Ovary (tissue), 9 donors: ENCODE data around the gene CCND1. TPM values are rescaled to one million over a fixed set of nuclear protein-coding genes. Genes with fewer than 3 reads are reported as not detected.

ENCODE experiments used
- DNase-seq, 5 donors: peaks; one replicate each; pipeline ENCODE4 v3.0.0-alpha.2; 2019 to 2020
- H3K27ac ChIP-seq, 2 donors: fragments of 200-600 bp; one replicate each; pipeline versions ENCODE4 v1.5.1 to v1.8.0; 2019 to 2022
- H3K27me3 ChIP-seq: fragments of 200-600 bp; one replicate; pipeline ENCODE4 v1.8.0; 2022
- H3K36me3 ChIP-seq: fragments of 200-600 bp; sonication (generic); one replicate; pipeline ENCODE4 v1.5.1; 2019
- H3K4me1 ChIP-seq: one replicate; pipeline ENCODE4 v1.8.1; 2013; ENCODE audit warnings: mild to moderate bottlenecking, moderate library complexity; ENCODE audit not compliant: insufficient read depth
- H3K4me3 ChIP-seq: fragments of 200-600 bp; sonication (generic); one replicate; pipeline ENCODE4 v1.5.1; 2017
- H3K9me3 ChIP-seq, 2 donors: fragments of 200-600 bp in 1 of 2; sonication (generic) in 1 of 2; one replicate each; pipeline versions ENCODE4 v1.5.1 to v1.8.1; 2013 to 2019; ENCODE audit warnings: mild to moderate bottlenecking in 1 of 2, moderate library complexity in 1 of 2
- EP300 ChIP-seq: sonication (generic); formaldehyde crosslinking; IDR thresholded peaks from one replicate; pipeline ENCODE4 v1.6.1; 2017; ENCODE audit warnings: antibody characterized with exemption
- POLR2A ChIP-seq: fragments of 450-650 bp; IDR thresholded peaks from one replicate; pipeline ENCODE4 v1.6.1; 2017; ENCODE audit warnings: antibody characterized with exemption, mild to moderate bottlenecking, moderate library complexity
- WGBS, 3 donors: extraction: QIAGEN DNeasy Blood & Tissue Kit in 1 of 3; methylation state at CpG; one replicate each; pipeline versions ENCODE4 v1.1.5 to v1.1.7; 2013 to 2017; 5-methylcytosine and 5-hydroxymethylcytosine counted together
- intact Hi-C, 4 donors: fragments of 100-400 bp; cut with DNase I; formaldehyde crosslinking; loops; one replicate each; pipeline versions ENCODE4 v1.11.0 to v1.15.1; 2022 to 2023
- polyA plus RNA-seq, 2 donors: library from polyadenylated mRNA; stranded (reverse); fragments of 200-250 nt in 1 of 2; fragments of 350-450 nt in 1 of 2; fragmentation: Illumina TruSeq in 1 of 2; extraction: RNeasy Lipid Tissue Mini Kit (QIAGEN cat#74804) in 1 of 2; gene quantifications; one replicate each; pipeline ENCODE4 v1.2.3, GENCODE V29; 2013 to 2014
- total RNA-seq, 7 donors: library from RNA; depleted of rRNA in 2 of 7; stranded (reverse); fragments of >200 nt in 2 of 7; fragmentation: NEBNext Ultra II Directional in 3 of 7; extraction: Animal tissue kit (Norgen Biotek cat#: 25700) in 3 of 7; gene quantifications; one replicate each; pipeline versions ENCODE4 v1.1.0 to v1.2.4, GENCODE V29; 2016 to 2023
- TF ChIP-seq, protein P1 (sequence below), 3 donors: fragments of 450-650 bp in 2 of 3; fragments of 200-600 bp in 1 of 3; IDR thresholded peaks; one replicate each; pipeline versions ENCODE4 v1.5.1 to v1.8.0; 2016 to 2022; ENCODE audit warnings: antibody characterized with exemption in 3 of 3, mild to moderate bottlenecking in 1 of 3
- donor health status: DM: no; HTN: no; CAD: no; lungs with moderate emphysema.
- donor health status: DM: no; HTN: no; CAD: no.
- donor health status: Bipolar disorder and iron deficiency.
- donor health status: DM: yes; HTN: yes; CAD: no.
- donor health status: DM: no; HTN: no; CAD: no.
- donor health status: DM: yes; HTN: yes; CAD: no.

CCND1 gene
- total and polyA plus RNA-seq, 9 donors, result 3.4 to 58.9 (median 19.2) TPM

GRCh38 chr11:69601011-69601975 is 39.7 kb upstream of the CCND1 start:
- Histone ChIP-seq H3K4me3 (no peak overlapping the region), H3K36me3 (no peaks in the 10 kb centered on the region), H3K9me3 (no peaks in the 10 kb centered on the region), H3K27ac (no peak overlapping the region), H3K4me1 (no peaks in the 10 kb centered on the region), H3K27me3 (no peaks in the 10 kb centered on the region)
- TF ChIP-seq, protein P1, sequence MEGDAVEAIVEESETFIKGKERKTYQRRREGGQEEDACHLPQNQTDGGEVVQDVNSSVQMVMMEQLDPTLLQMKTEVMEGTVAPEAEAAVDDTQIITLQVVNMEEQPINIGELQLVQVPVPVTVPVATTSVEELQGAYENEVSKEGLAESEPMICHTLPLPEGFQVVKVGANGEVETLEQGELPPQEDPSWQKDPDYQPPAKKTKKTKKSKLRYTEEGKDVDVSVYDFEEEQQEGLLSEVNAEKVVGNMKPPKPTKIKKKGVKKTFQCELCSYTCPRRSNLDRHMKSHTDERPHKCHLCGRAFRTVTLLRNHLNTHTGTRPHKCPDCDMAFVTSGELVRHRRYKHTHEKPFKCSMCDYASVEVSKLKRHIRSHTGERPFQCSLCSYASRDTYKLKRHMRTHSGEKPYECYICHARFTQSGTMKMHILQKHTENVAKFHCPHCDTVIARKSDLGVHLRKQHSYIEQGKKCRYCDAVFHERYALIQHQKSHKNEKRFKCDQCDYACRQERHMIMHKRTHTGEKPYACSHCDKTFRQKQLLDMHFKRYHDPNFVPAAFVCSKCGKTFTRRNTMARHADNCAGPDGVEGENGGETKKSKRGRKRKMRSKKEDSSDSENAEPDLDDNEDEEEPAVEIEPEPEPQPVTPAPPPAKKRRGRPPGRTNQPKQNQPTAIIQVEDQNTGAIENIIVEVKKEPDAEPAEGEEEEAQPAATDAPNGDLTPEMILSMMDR (IDR thresholded peaks at IDR 0.05), result no peak
- TF ChIP-seq EP300, result no peak
- no peak for TF ChIP-seq POLR2A
- DNase-seq, result no peak
- WGBS, 3 donors, result 86 to 93% (median 86%) methylated on average over 12 of the region's 12 CpGs
- intact Hi-C loops, result no loop called here

DNA sequence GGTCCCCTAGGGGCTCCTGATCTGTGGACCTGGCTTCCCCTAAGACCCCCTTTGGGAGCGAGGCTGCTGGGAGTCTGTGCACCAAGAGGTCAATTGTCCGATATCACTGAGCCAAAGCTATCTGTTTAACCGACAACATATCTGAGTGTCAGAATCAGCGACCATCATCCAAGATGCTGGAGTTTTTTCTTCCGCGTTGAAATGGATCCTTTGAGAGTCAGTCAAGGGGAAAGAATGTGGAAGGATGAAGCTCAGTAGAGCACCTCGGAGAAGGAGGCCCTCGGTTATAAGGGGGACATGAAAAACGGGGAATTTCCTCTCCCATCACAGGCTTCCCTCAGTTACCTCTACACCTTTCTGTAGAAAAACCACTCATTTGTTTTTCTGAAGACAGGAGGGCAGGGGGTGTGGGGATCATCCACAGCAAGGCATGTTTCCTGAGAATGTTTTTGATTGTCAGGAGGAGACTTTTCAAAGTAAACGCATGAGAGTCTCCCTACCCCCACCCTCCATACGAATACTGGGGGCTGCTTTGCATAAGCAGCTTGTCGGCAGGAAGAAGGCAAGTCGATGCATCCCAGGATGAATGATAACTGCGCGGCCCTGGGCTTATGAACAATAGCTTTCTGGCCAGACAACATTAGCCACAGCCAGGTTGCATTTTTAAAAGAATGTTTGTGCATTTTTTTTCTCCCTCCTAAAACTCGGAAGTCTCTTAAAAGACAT is 37.7 kb upstream of the CCND1 start:
- no peaks in the 10 kb centered on the region for H3K36me3 ChIP-seq
- no peaks in the 10 kb centered on the region for H3K4me1 ChIP-seq
- DNase-seq, result no peak
- no peaks in the 10 kb centered on the region for H3K9me3 ChIP-seq
- 28 to 39% (median 37%) methylated on average over 16 of the region's 16 CpGs for WGBS, 3 donors
- H3K27ac ChIP-seq, result no peak overlapping the region
- TF ChIP-seq EP300, result no peak
- TF ChIP-seq POLR2A, result no peak
- TF ChIP-seq, protein P1 (IDR thresholded peaks at IDR 0.05), result no peak
- H3K27me3 ChIP-seq, result no peaks in the 10 kb centered on the region
- H3K4me3 ChIP-seq, result no peak overlapping the region
- intact Hi-C loops, result no loop called here

- 50 to 71% (median 60%) methylated on average over 7 of the region's 7 CpGs for WGBS, 3 donors
- H3K27me3 ChIP-seq, result no peaks in the 10 kb centered on the region
- no peak overlapping the region for H3K4me3 ChIP-seq
- no peaks in the 10 kb centered on the region for H3K9me3 ChIP-seq
- H3K27ac ChIP-seq, result no peak overlapping the region
- TF ChIP-seq, protein P1 (IDR thresholded peaks at IDR 0.05), result no peak
- no peak for TF ChIP-seq POLR2A
- TF ChIP-seq EP300, result no peak
- intact Hi-C loops, result no loop called here
- DNase-seq, result no peak
- no peaks in the 10 kb centered on the region for H3K4me1 ChIP-seq
- no peaks in the 10 kb centered on the region for H3K36me3 ChIP-seq
These were observed 36.9 kb upstream of the CCND1 start for GRCh38 chr11:69604055-69604454.

DNA sequence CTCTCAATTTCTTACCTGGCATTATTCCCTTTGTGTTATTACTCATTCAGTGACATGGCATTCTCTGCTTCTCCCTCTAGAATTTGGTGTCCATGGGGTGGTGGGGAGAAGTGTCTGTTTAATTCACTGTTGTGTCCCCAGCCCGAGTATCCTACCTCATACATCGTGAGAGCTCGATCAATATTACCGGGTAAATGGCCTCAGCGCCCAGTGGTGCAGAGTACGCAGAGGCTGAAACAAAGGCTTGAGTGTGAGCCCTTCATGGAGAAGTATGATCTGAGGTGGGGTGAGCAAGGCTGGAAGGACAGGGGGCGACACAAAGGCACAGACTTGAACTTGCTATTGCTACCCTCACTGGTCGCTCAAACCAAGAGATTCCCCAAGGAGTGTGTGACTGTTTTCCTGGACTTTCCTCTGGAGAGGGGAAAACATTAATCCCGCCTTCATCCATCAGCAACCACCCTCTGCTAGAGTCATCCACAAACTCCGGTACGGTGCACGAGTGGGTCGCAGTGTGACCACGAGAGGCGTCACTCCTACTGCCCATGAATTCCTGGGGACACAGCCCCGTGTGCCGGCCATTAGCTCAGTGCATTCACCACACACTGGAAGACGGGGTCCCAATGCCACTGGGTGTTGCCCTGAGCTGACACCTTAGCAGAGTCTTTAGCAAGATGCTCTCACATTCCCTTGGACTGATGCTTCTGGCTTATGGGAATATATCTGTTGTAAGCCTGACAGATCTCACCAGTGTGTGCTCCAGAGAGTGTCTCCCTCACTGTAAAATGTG is 35.0 kb upstream of the CCND1 start:
- intact Hi-C loops, result no loop called here
- no peaks in the 10 kb centered on the region for H3K36me3 ChIP-seq
- no peak overlapping the region for H3K4me3 ChIP-seq
- WGBS, 3 donors, result 84 to 87% (median 84%) methylated on average over 18 of the region's 18 CpGs
- TF ChIP-seq POLR2A (no peak), EP300 (no peak)
- TF ChIP-seq, protein P1 (IDR thresholded peaks at IDR 0.05), result no peak
- H3K9me3 ChIP-seq, result peaks cover 0 to 13% of the 10 kb centered on the region in 2 donors
- no peak for DNase-seq
- no peaks in the 10 kb centered on the region for H3K27me3 ChIP-seq
- no peak overlapping the region for H3K27ac ChIP-seq
- H3K4me1 ChIP-seq, result no peaks in the 10 kb centered on the region
